HCT116 (cell line): ENCODE measurements around the gene RAPGEF1. TPM values are rescaled to one million over a fixed set of nuclear protein-coding genes. Genes with fewer than 3 reads are reported as not detected.

Experiments used
- ATAC-seq: fragments of 200-7000 bp; cut with Tn5 transposase; 2 replicates; pipeline ENCODE4 v1.9.1; 2020; ENCODE audit warnings: mild to moderate bottlenecking, moderate library complexity
- BruUV-seq: library from RNA; stranded (reverse); fragments of 400-500 nt; replicated peaks from 2 replicates; lab custom pipeline; 2021; lab: Mats Ljungman, UMichigan
- CTCF ChIA-PET: fragments of 300-600 bp; sonication (Branson Sonifier 250); formaldehyde crosslinking; loops from one replicate; lab custom pipeline; 2021; ENCODE audit warnings: antibody characterized with exemption; lab: Charles Lee
- POLR2A ChIA-PET: fragments of 300-600, 350-600 bp; sonication (Branson Sonifier 250); formaldehyde crosslinking; loops from one replicate; lab custom pipeline; 2021; ENCODE audit warnings: antibody characterized with exemption; lab: Charles Lee
- RAD21 ChIA-PET, 2 experiments: fragments of 300-600 bp; sonication (Branson Sonifier 250); formaldehyde crosslinking; loops; one replicate each; lab custom pipeline; 2023; ENCODE audit warnings: low total read pairs in 2 of 2; ENCODE audit not compliant: uncharacterized antibody in 2 of 2, unreplicated experiment in 2 of 2, low non-redundant PET in 1 of 2; lab: Charles Lee
- DNase-seq: peaks from one replicate; pipeline ENCODE4 v3.0.0-alpha.2; 2010; ENCODE audit warnings: low read depth, low spot score
- H2AFZ ChIP-seq: fragments of 200-600 bp; shearing (Covaris generic), sonication (generic); 2 replicates; pipeline ENCODE4 v1.6.1; 2017; ENCODE audit warnings: low read depth, mixed run types, mixed read lengths, antibody characterized with exemption, low read length; ENCODE audit not compliant: poor library complexity, severe bottlenecking
- H3K27ac ChIP-seq: 2 replicates; pipeline ENCODE4 v1.5.1; 2012; ENCODE audit warnings: low read depth, low read length
- H3K27me3 ChIP-seq: fragments of 200-600 bp; sonication (generic); 2 replicates; pipeline ENCODE4 v1.6.1; 2016; ENCODE audit warnings: mixed run types, low read length, mixed read lengths; ENCODE audit not compliant: insufficient read depth
- H3K36me3 ChIP-seq, 2 experiments: fragments of 200-500 bp in 1 of 2; fragments of 200-600 bp in 1 of 2; sonication (Bioruptor generic) in 1 of 2; sonication (generic) in 1 of 2; 2 replicates each; pipeline versions ENCODE4 v1.5.1 to v1.6.1; 2014 to 2016; ENCODE audit warnings: low read length in 2 of 2, inconsistent platforms in 1 of 2, mixed read lengths in 1 of 2, mixed run types in 1 of 2; ENCODE audit not compliant: insufficient read depth in 2 of 2, control insufficient read depth in 1 of 2
- H3K4me1 ChIP-seq, 2 experiments: fragments of 200-600 bp in 1 of 2; sonication (generic) in 1 of 2; 2 replicates each; pipeline versions ENCODE4 v1.5.1 to v1.6.1; 2012 to 2017; ENCODE audit warnings: low read length in 2 of 2, inconsistent platforms in 1 of 2, mild to moderate bottlenecking in 1 of 2, mixed read lengths in 1 of 2, mixed run types in 1 of 2, moderate library complexity in 1 of 2; ENCODE audit not compliant: insufficient read depth in 2 of 2, control insufficient read depth in 1 of 2
- H3K4me2 ChIP-seq: fragments of 200-600 bp; sonication (generic); 2 replicates; pipeline ENCODE4 v1.6.1; 2017; ENCODE audit warnings: mixed run types, low read length, mixed read lengths
- H3K4me3 ChIP-seq, 2 experiments: fragments of 200-600 bp in 1 of 2; sonication (generic) in 1 of 2; replicated peaks in 1 of 2; 2 replicates each; pipeline ENCODE4 v1.5.1; 2011 to 2016; ENCODE audit warnings: low read length in 2 of 2, control low read depth in 1 of 2, low read depth in 1 of 2, mild to moderate bottlenecking in 1 of 2, mixed read lengths in 1 of 2, mixed run types in 1 of 2
- H3K79me2 ChIP-seq: fragments of 200-600 bp; sonication (generic); 2 replicates; pipeline ENCODE4 v1.6.1; 2017; ENCODE audit warnings: mild to moderate bottlenecking, mixed run types, low read length, moderate library complexity, mixed read lengths; ENCODE audit not compliant: insufficient read depth
- H3K9ac ChIP-seq: fragments of 200-600 bp; sonication (generic); 2 replicates; pipeline ENCODE4 v1.6.1; 2016; ENCODE audit warnings: low read length, mixed read lengths
- H3K9me2 ChIP-seq: fragments of 200-600 bp; sonication (generic), shearing (Covaris generic); 2 replicates; pipeline ENCODE4 v1.6.1; 2017; ENCODE audit warnings: mixed run types, mild to moderate bottlenecking, moderate library complexity; ENCODE audit not compliant: insufficient read depth
- H3K9me3 ChIP-seq, 2 experiments: fragments of 200-500 bp in 1 of 2; fragments of 200-600 bp in 1 of 2; sonication (Bioruptor generic) in 1 of 2; sonication (generic) in 1 of 2; 2 replicates each; pipeline ENCODE4 v1.6.1; 2014 to 2017; ENCODE audit warnings: low read length in 2 of 2, mixed read lengths in 2 of 2, inconsistent platforms in 1 of 2, low read depth in 1 of 2, mild to moderate bottlenecking in 1 of 2, mixed run types in 1 of 2, moderate library complexity in 1 of 2; ENCODE audit not compliant: control insufficient read depth in 1 of 2, insufficient read depth in 1 of 2
- H4K20me1 ChIP-seq: fragments of 200-600 bp; sonication (generic), shearing (Covaris generic); 2 replicates; pipeline ENCODE4 v1.6.1; 2017; ENCODE audit warnings: mixed run types, mild to moderate bottlenecking, moderate library complexity; ENCODE audit not compliant: insufficient read depth
- CBX3 ChIP-seq: IDR thresholded peaks from 2 replicates; pipeline ENCODE4 v1.6.1; 2012; ENCODE audit warnings: low read depth
- EGR1 ChIP-seq: IDR thresholded peaks from 2 replicates; pipeline ENCODE4 v1.6.1; 2012; ENCODE audit warnings: low read depth
- EZH2phosphoT487 ChIP-seq: fragments of 200-600 bp; IDR thresholded peaks from 2 replicates; pipeline ENCODE4 v1.6.1; 2018; ENCODE audit warnings: antibody characterized with exemption, borderline replicate concordance
- FOSL1 ChIP-seq: IDR thresholded peaks from 2 replicates; pipeline ENCODE4 v1.6.1; 2012; ENCODE audit warnings: low read depth
- POLR2AphosphoS5 ChIP-seq: IDR thresholded peaks from 2 replicates; pipeline ENCODE4 v1.6.1; 2011; ENCODE audit warnings: mild to moderate bottlenecking, low read depth, low read length, moderate library complexity
- RAD21 ChIP-seq: IDR thresholded peaks from 2 replicates; pipeline ENCODE4 v1.6.1; 2012; ENCODE audit warnings: low read depth, mild to moderate bottlenecking
- SIN3A ChIP-seq: IDR thresholded peaks from 2 replicates; pipeline ENCODE4 v1.6.1; 2012; ENCODE audit warnings: low read depth
- SP1 ChIP-seq: IDR thresholded peaks from 2 replicates; pipeline ENCODE4 v1.6.1; 2012; ENCODE audit warnings: low read depth
- SRF ChIP-seq: IDR thresholded peaks from 2 replicates; pipeline ENCODE4 v1.6.1; 2012; ENCODE audit warnings: low read depth
- TCF7L2 ChIP-seq: IDR thresholded peaks from 2 replicates; pipeline ENCODE4 v1.7.0; 2011; ENCODE audit warnings: borderline replicate concordance, inconsistent platforms; ENCODE audit not compliant: insufficient read depth, insufficient read length; ENCODE audit errors: extremely low read depth
- YY1 ChIP-seq: IDR thresholded peaks from 2 replicates; pipeline ENCODE4 v1.6.1; 2011; ENCODE audit warnings: low read length, low read depth, moderate library complexity, mild to moderate bottlenecking; ENCODE audit not compliant: insufficient replicate concordance; ENCODE audit errors: extremely low read depth
- ZFX ChIP-seq: fragments of 450-650 bp; IDR thresholded peaks from 2 replicates; pipeline ENCODE4 v1.6.1; 2017
- ZNF274 ChIP-seq: fragments of 200-500 bp; sonication (Bioruptor generic); IDR thresholded peaks from 2 replicates; pipeline ENCODE4 v1.6.1; 2014; ENCODE audit warnings: mild to moderate bottlenecking, low read depth, low read length, inconsistent platforms
- intact Hi-C: fragments of 100-400 bp; cut with micrococcal nuclease; formaldehyde crosslinking; loops from 2 replicates; pipeline ENCODE4 v1.10.0; 2022
- total RNA-seq: library from RNA; stranded (reverse); gene quantifications from one replicate; pipeline ENCODE4 v1.2.1, GENCODE V29; 2021; ENCODE audit not compliant: unreplicated experiment
- TF ChIP-seq, protein P1 (sequence below): IDR thresholded peaks from 2 replicates; pipeline ENCODE4 v1.6.1; 2011; ENCODE audit warnings: mild to moderate bottlenecking, low read length, moderate library complexity; ENCODE audit not compliant: insufficient replicate concordance; ENCODE audit errors: extremely low read depth
- TF ChIP-seq, protein P2 (sequence below): IDR thresholded peaks from 2 replicates; pipeline ENCODE4 v1.6.1; 2012; ENCODE audit warnings: low read depth
- TF ChIP-seq, protein P3 (sequence below): IDR thresholded peaks from 2 replicates; pipeline ENCODE4 v1.6.1; 2012
- TF ChIP-seq, protein P4 (sequence below): IDR thresholded peaks from 2 replicates; pipeline ENCODE4 v1.6.1; 2012
- TF ChIP-seq, protein P5 (sequence below), 3 experiments: fragments of 200-600 bp in 1 of 3; sonication (generic) in 1 of 3; IDR thresholded peaks in 2 of 3; conservative IDR thresholded peaks in 1 of 3; 2 replicates each; pipeline ENCODE4 v1.5.1; 2012 to 2017; ENCODE audit warnings: low read depth in 2 of 3, low read length in 2 of 3, antibody characterized with exemption in 1 of 3, borderline replicate concordance in 1 of 3, control low read depth in 1 of 3, mild to moderate bottlenecking in 1 of 3, mixed read lengths in 1 of 3, mixed run types in 1 of 3, moderate library complexity in 1 of 3; ENCODE audit not compliant: insufficient read depth in 1 of 3

RAPGEF1 gene
- total RNA-seq, 1 experiment from 2014 or later: 43.0 TPM

DNA sequence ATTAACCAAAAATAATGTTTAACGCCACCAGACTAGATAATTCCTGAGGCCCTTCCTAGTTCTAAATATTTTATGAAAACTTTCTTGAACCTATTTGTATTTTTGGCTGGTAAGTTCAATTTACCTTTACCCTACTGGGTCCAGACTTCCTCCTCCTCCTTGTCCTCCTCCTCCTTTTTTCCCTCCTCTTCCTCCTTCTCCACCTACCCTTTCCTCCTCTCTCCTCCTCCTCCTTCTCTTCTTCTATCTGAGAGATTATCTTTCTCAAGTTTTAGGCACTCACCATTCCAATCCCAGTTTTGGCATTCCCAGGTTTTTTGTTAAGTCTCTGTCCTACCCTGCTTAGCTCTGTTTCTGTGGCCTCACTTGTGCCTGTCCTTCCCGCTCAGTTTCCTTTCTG lies 24.7 kb upstream of the RAPGEF1 start:
- Histone ChIP-seq H3K79me2 (no peaks in the 10 kb centered on the region), H3K9me2 (no peaks in the 10 kb centered on the region), H3K27ac (no peak overlapping the region), H3K4me3 (no peak overlapping the region), H3K9me3 (no peaks in the 10 kb centered on the region)
- BruUV-seq: no TSS peak
- DNase-seq (no peak), ATAC-seq (no peak)
- no peak for TF ChIP-seq SIN3A
- no peak for TF ChIP-seq SP1
- no peak for TF ChIP-seq TCF7L2
- TF ChIP-seq EZH2phosphoT487: no peak
- TF ChIP-seq YY1: no peak
- no peak for TF ChIP-seq SRF
- TF ChIP-seq EGR1: no peak
- no peak for TF ChIP-seq ZNF274
- TF ChIP-seq, protein P1, sequence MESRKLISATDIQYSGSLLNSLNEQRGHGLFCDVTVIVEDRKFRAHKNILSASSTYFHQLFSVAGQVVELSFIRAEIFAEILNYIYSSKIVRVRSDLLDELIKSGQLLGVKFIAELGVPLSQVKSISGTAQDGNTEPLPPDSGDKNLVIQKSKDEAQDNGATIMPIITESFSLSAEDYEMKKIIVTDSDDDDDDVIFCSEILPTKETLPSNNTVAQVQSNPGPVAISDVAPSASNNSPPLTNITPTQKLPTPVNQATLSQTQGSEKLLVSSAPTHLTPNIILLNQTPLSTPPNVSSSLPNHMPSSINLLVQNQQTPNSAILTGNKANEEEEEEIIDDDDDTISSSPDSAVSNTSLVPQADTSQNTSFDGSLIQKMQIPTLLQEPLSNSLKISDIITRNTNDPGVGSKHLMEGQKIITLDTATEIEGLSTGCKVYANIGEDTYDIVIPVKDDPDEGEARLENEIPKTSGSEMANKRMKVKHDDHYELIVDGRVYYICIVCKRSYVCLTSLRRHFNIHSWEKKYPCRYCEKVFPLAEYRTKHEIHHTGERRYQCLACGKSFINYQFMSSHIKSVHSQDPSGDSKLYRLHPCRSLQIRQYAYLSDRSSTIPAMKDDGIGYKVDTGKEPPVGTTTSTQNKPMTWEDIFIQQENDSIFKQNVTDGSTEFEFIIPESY: no peak
- TF ChIP-seq POLR2AphosphoS5: no peak
- no peak for TF ChIP-seq RAD21
- TF ChIP-seq FOSL1: no peak
- TF ChIP-seq, protein P2, sequence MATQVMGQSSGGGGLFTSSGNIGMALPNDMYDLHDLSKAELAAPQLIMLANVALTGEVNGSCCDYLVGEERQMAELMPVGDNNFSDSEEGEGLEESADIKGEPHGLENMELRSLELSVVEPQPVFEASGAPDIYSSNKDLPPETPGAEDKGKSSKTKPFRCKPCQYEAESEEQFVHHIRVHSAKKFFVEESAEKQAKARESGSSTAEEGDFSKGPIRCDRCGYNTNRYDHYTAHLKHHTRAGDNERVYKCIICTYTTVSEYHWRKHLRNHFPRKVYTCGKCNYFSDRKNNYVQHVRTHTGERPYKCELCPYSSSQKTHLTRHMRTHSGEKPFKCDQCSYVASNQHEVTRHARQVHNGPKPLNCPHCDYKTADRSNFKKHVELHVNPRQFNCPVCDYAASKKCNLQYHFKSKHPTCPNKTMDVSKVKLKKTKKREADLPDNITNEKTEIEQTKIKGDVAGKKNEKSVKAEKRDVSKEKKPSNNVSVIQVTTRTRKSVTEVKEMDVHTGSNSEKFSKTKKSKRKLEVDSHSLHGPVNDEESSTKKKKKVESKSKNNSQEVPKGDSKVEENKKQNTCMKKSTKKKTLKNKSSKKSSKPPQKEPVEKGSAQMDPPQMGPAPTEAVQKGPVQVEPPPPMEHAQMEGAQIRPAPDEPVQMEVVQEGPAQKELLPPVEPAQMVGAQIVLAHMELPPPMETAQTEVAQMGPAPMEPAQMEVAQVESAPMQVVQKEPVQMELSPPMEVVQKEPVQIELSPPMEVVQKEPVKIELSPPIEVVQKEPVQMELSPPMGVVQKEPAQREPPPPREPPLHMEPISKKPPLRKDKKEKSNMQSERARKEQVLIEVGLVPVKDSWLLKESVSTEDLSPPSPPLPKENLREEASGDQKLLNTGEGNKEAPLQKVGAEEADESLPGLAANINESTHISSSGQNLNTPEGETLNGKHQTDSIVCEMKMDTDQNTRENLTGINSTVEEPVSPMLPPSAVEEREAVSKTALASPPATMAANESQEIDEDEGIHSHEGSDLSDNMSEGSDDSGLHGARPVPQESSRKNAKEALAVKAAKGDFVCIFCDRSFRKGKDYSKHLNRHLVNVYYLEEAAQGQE: no peak
- no peak for TF ChIP-seq CBX3
- TF ChIP-seq, protein P3, sequence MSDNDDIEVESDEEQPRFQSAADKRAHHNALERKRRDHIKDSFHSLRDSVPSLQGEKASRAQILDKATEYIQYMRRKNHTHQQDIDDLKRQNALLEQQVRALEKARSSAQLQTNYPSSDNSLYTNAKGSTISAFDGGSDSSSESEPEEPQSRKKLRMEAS: no peak
- TF ChIP-seq, protein P4, sequence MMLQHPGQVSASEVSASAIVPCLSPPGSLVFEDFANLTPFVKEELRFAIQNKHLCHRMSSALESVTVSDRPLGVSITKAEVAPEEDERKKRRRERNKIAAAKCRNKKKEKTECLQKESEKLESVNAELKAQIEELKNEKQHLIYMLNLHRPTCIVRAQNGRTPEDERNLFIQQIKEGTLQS: no peak
- no peak for TF ChIP-seq ZFX
- TF ChIP-seq, protein P5, sequence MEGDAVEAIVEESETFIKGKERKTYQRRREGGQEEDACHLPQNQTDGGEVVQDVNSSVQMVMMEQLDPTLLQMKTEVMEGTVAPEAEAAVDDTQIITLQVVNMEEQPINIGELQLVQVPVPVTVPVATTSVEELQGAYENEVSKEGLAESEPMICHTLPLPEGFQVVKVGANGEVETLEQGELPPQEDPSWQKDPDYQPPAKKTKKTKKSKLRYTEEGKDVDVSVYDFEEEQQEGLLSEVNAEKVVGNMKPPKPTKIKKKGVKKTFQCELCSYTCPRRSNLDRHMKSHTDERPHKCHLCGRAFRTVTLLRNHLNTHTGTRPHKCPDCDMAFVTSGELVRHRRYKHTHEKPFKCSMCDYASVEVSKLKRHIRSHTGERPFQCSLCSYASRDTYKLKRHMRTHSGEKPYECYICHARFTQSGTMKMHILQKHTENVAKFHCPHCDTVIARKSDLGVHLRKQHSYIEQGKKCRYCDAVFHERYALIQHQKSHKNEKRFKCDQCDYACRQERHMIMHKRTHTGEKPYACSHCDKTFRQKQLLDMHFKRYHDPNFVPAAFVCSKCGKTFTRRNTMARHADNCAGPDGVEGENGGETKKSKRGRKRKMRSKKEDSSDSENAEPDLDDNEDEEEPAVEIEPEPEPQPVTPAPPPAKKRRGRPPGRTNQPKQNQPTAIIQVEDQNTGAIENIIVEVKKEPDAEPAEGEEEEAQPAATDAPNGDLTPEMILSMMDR (IDR thresholded peaks at IDR 0.05 in 2 of 3, conservative IDR thresholded peaks at IDR 0.05 in 1 of 3; ENCODE audit: borderline replicate concordance in 1 of 3, insufficient read depth in 1 of 3, low read depth in 2 of 3, low read length in 2 of 3): no peak
- TF ChIP-seq, all 23 proteins: peak for 0
- no peaks in the 10 kb centered on the region for H4K20me1 ChIP-seq
- no peak overlapping the region for H3K4me2 ChIP-seq
- intact Hi-C loops: loop anchor here (5.0 to 10.0 kb wide), 5 partner anchors 190 to 813 kb away; no protein-coding TSS in a partner anchor
- POLR2A ChIA-PET: no interaction called here
- no peak overlapping the region for H3K9ac ChIP-seq
- RAD21 ChIA-PET: no interaction called here
- no peaks in the 10 kb centered on the region for H3K36me3 ChIP-seq
- CTCF ChIA-PET: interaction anchor here (0.6 to 2.8 kb wide), 3 partner anchors 9 to 488 kb away, joined by 3 to 9 read pairs (median 6); no protein-coding TSS in a partner anchor
- peaks cover 11% of the 10 kb centered on the region for H3K27me3 ChIP-seq
- H3K4me1 ChIP-seq: peaks cover 4 to 9% of the 10 kb centered on the region in 2 experiments; a peak in 3 of 4 replicates
- H2AFZ ChIP-seq: no peak overlapping the region
